Left lung (tissue), 10 donors: ENCODE measurements around the gene CASP3. TPM values are rescaled to one million over a fixed set of nuclear protein-coding genes. Genes with fewer than 3 reads are reported as not detected.
"Not testable (repeated sequence)": the region's sequence is repeated elsewhere in the genome, so short reads cannot be mapped to it uniquely, and the experiment has no call there.

Source experiments
- ATAC-seq: fragments of 200-7000 bp; cut with Tn5 transposase; one replicate; pipeline ENCODE4 v1.9.1; 2020; ENCODE audit warnings: moderate library complexity
- DNase-seq, 4 donors: peaks; one replicate each; pipeline ENCODE4 v3.0.0-alpha.2; 2013 to 2020
- H3K27ac ChIP-seq, 2 donors: fragments of 200-600 bp; sonication (generic) in 1 of 2; one replicate each; pipeline versions ENCODE4 v1.5.0 to v1.8.0; 2020 to 2021
- H3K27me3 ChIP-seq, 2 donors: fragments of 200-600 bp; sonication (generic) in 1 of 2; one replicate each; pipeline versions ENCODE4 v1.5.0 to v1.8.0; 2020 to 2021
- H3K36me3 ChIP-seq, 2 donors: fragments of 200-600 bp; sonication (generic) in 1 of 2; one replicate each; pipeline versions ENCODE4 v1.5.0 to v1.8.0; 2020 to 2021
- H3K4me1 ChIP-seq, 2 donors: fragments of 200-600 bp; one replicate each; pipeline ENCODE4 v1.8.0; 2021
- H3K4me3 ChIP-seq, 2 donors: fragments of 200-600 bp; sonication (generic) in 1 of 2; one replicate each; pipeline versions ENCODE4 v1.5.0 to v1.8.0; 2020 to 2021; ENCODE audit warnings: mild to moderate bottlenecking in 1 of 2
- H3K9me3 ChIP-seq, 2 donors: fragments of 200-600 bp; sonication (generic) in 1 of 2; one replicate each; pipeline versions ENCODE4 v1.5.0 to v1.8.0; 2020 to 2021
- intact Hi-C, 2 donors: fragments of 100-400 bp; cut with DNase I; formaldehyde crosslinking; loops; one replicate each; pipeline versions ENCODE4 v1.11.2 to v1.14.2; 2022
- polyA plus RNA-seq, 6 donors: library from polyadenylated mRNA; unstranded; fragments of 120-200 nt; gene quantifications; one replicate each; pipeline ENCODE4 v1.2.1, GENCODE V29; 2013; ENCODE audit not compliant: insufficient read length in 6 of 6
- total RNA-seq, 2 donors: library from RNA; stranded (reverse); fragmentation: NEBNext Ultra II Directional; extraction: Animal tissue kit (Norgen Biotek cat#: 25700); gene quantifications; one replicate each; pipeline ENCODE4 v1.2.1, GENCODE V29; 2021
- TF ChIP-seq, protein P1 (sequence below), 2 donors: fragments of 200-600 bp; sonication (generic) in 1 of 2; IDR thresholded peaks; one replicate each; pipeline versions ENCODE4 v1.5.0 to v1.8.0; 2021; ENCODE audit warnings: antibody characterized with exemption in 2 of 2
- donor health status: DM: no; HTN: yes; CAD: no.
- donor health status: DM: no; HTN: no; CAD: no.

The CASP3 gene
- total and polyA plus RNA-seq, 8 donors = 19.1 to 37.9 (median 35.0) TPM

DNA sequence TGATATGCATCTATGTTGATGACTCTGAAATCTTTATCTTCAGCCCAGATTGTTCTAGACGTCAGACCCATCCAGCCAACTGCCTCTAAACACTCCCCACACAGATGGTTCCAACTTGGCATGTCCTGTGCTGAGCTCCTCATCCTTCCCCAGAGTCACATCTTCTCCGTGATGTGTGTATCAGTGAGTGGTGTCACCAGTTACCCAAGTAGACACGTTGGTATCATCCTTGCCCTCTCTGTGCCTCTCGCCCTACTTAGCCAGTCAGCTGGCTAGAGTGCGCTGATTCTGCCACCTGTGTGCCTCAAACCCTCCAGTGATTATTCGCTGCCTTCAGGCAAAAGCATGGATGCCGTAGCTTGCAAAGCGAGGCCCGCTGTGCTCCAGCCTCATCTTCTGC is 18.8 kb upstream of the CASP3 start:
- ATAC-seq (no peak), DNase-seq (no peak)
- H3K9me3 ChIP-seq = no peaks in the 10 kb centered on the region
- no peaks in the 10 kb centered on the region for H3K27me3 ChIP-seq
- intact Hi-C loops = no loop called here
- peaks cover 0 to 17% of the 10 kb centered on the region in 2 donors for H3K4me1 ChIP-seq
- TF ChIP-seq, protein P1, sequence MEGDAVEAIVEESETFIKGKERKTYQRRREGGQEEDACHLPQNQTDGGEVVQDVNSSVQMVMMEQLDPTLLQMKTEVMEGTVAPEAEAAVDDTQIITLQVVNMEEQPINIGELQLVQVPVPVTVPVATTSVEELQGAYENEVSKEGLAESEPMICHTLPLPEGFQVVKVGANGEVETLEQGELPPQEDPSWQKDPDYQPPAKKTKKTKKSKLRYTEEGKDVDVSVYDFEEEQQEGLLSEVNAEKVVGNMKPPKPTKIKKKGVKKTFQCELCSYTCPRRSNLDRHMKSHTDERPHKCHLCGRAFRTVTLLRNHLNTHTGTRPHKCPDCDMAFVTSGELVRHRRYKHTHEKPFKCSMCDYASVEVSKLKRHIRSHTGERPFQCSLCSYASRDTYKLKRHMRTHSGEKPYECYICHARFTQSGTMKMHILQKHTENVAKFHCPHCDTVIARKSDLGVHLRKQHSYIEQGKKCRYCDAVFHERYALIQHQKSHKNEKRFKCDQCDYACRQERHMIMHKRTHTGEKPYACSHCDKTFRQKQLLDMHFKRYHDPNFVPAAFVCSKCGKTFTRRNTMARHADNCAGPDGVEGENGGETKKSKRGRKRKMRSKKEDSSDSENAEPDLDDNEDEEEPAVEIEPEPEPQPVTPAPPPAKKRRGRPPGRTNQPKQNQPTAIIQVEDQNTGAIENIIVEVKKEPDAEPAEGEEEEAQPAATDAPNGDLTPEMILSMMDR (IDR thresholded peaks at IDR 0.05) = no peak
- H3K4me3 ChIP-seq = no peak overlapping the region
- H3K36me3 ChIP-seq = peaks cover 0 to 41% of the 10 kb centered on the region in 2 donors
- peak overlapping the region in 1 of 2 donors; percentile 71 for H3K27ac ChIP-seq

DNA sequence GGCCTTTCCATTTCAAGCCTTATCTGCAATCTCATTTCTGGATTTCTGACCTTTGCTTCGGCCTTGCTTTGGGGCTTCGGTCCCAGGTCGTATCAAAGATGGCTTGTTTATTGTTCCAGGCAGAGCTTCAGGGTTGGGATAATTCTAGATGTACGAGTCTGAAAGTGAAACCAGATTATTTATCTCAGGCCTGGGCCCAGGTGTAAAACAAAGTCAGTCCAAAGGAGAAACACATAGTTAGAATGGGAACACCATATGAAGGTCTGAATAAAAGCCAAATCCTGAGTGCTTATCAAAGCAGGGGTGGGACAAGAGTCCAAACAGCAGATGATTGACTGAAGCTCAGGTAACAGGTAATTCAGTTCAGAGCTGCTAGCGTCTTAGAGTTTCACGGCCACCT is 17.4 kb upstream of the CASP3 start:
- Histone ChIP-seq H3K4me3 (no peak overlapping the region), H3K4me1 (peaks cover 0 to 23% of the 10 kb centered on the region in 2 donors), H3K9me3 (no peaks in the 10 kb centered on the region), H3K27ac (no peak overlapping the region), H3K36me3 (peaks cover 0 to 30% of the 10 kb centered on the region in 2 donors), H3K27me3 (no peaks in the 10 kb centered on the region)
- ATAC-seq (no peak), DNase-seq (no peak)
- intact Hi-C loops = no loop called here
- TF ChIP-seq, protein P1 (IDR thresholded peaks at IDR 0.05) = no peak

DNA sequence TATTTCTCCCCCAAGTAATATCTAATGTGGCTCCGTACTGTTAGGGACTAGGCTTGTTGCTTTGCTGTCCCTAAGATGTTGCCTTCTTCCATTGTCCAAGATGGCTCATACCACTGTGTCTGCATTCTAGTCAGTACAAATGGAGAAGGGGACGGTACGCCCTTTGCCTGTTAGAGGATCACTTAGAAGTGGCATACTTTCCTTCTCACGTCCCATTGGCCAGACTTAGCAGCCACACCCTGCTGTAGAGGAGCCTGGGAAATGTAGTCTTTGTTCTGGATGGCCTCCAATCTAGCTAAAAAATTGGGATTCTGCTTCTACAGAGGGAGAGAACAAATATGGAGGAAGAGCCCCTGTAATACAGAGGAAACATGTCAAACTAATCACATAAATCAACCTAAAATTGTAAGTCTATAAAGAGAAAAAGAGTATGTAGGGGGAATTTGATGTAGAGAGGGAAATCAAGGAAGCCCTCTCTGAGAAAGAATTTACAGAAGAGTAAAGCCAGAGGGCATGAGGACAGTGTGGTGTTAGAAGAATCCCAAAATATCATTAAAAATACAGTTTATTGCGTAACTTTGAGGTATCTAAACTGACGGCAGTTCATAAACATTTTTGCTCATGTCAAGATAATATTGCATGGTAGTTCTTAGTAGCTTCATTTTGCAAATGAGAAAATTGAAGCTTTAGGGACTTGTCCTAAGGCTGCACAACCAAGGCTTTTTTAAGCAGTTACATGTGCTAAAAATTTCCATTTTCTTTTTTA is 15.4 kb upstream of the CASP3 start:
- Histone ChIP-seq H3K27ac (no peak overlapping the region), H3K4me3 (no peak overlapping the region), H3K4me1 (peaks cover 0 to 23% of the 10 kb centered on the region in 2 donors), H3K27me3 (no peaks in the 10 kb centered on the region), H3K9me3 (no peaks in the 10 kb centered on the region), H3K36me3 (peaks cover 0 to 43% of the 10 kb centered on the region in 2 donors)
- TF ChIP-seq, protein P1 (IDR thresholded peaks at IDR 0.05) = no peak
- intact Hi-C loops = no loop called here
- ATAC-seq (peak; percentile 54), DNase-seq (no peak)

- Histone ChIP-seq H3K27ac (no peak overlapping the region), H3K4me3 (no peak overlapping the region), H3K36me3 (peaks cover 0 to 35% of the 10 kb centered on the region in 2 donors), H3K4me1 (peaks cover 0 to 11% of the 10 kb centered on the region in 2 donors), H3K27me3 (no peaks in the 10 kb centered on the region), H3K9me3 (no peaks in the 10 kb centered on the region)
- DNase-seq (no peak), ATAC-seq (no peak)
- intact Hi-C loops = no loop called here
- TF ChIP-seq, protein P1 (IDR thresholded peaks at IDR 0.05) = no peak
Observed at GRCh38 chr4:184662236-184662635, 13.0 kb upstream of the CASP3 start.

DNA sequence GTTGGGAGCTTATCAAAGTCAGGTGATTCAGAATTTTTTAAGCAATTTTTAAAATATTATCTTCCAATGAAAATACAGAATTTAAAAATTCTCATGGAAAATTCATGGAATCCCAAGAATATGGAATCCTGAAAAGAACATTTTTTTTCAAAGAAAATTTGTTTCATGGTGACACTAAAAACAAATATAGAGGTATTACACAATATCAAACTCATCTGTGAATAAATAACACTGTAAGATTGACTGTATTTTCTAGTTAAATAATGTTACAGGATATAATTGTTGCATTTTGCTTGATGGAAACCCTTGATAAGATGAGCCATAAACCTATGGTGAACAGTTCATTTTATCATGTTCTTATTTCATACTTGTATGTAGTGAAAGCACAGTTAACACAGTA is 11.7 kb upstream of the CASP3 start:
- no peak overlapping the region for H3K27ac ChIP-seq
- DNase-seq (no peak), ATAC-seq (no peak)
- H3K36me3 ChIP-seq = peaks cover 0 to 22% of the 10 kb centered on the region in 2 donors
- TF ChIP-seq, protein P1 (IDR thresholded peaks at IDR 0.05) = no peak
- peaks cover 0 to 16% of the 10 kb centered on the region in 2 donors for H3K4me1 ChIP-seq
- H3K27me3 ChIP-seq = no peaks in the 10 kb centered on the region
- no peaks in the 10 kb centered on the region for H3K9me3 ChIP-seq
- intact Hi-C loops = no loop called here
- H3K4me3 ChIP-seq = no peak overlapping the region

DNA sequence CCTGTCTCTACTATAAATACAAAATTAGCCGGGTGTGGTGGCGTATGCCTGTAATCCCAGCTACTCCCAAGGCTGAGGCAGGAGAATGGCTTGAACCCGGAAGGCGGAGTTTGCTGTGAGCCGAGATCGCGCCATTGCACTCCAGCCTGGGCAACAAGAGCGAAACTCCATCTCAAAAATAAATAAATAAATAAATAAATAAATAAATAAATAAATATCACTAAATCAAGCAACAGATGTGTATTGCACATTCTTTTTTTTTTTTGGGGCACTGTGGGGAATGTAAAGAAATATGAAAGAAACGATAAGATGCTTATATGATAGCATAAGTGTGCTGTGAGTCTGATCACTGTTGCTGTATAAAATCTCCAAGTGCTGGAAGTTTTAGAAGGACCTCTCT is 8.6 kb upstream of the CASP3 start:
- ATAC-seq, intact Hi-C loops, DNase-seq, H3K27me3 ChIP-seq, H3K9me3 ChIP-seq, H3K4me3 ChIP-seq, H3K27ac ChIP-seq: not testable (repeated sequence)
- H3K36me3 ChIP-seq = peaks cover 0 to 18% of the 10 kb centered on the region in 2 donors
- H3K4me1 ChIP-seq = peaks cover 0 to 16% of the 10 kb centered on the region in 2 donors
